Measurements from ENCODE around the gene AKR1B1.
A peak's percentile ranks its signal among the peaks of the same experiment; 100 is the strongest.
"Not testable (repeated sequence)": the region's sequence is repeated elsewhere in the genome, so short reads cannot be mapped to it uniquely, and the experiment has no call there.

Gene AKR1B1

DNA sequence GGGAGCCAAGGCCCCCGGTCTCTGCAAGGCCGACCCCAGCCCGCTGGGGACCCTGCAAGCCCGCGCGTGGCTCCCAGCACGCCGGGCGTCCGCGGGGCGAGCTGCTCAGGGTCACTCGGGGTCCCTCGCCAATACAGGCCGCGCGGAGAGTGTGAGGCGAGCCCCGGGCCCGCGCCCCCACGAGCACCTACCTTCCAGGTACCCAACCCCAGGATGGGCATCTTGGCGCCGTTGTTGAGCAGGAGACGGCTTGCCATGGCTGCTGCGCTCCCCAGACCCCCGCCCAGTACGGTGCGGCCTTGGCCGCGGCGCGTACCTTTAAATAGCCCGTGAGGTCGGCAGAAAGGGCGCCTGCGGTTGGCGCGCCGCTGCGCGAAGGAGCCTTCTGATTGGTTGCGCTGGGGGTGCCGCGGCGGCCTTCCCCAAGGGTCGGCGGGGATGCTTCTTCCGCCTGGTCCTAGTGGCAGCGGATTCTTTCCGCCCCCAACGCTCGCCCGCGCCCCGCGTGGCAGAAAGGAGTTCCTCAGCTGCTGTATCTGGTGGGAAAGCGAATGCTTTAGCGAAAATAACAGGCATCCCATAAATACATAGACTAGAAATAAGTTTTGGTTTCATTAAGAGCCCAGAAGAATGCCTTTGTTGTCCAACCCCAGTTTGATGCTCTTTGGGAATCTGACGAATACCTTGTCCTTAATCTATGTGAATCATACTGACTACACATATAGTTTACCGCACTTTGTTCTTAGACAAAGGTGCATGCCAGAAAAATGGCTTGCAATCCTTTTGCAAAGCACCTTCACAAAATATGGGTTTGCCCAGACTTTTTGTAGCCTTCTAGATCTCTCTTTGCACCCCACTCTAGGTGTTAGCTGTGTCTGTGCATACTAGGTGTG, at the start of gene AKR1B1:
TSS of gene AKR1B1 (minus strand) at position 295 of the 893 bp plus-strand sequence. CDS start at position 257, 38 bp downstream.
- DNase-seq, result peak; percentile 38 to 95 (median 86)

- DNase-seq, result no peak
Observed at GRCh38 chr7:134505856-134506255, 47.0 kb upstream of the AKR1B1 start.

- no peak for DNase-seq
Observed at GRCh38 chr7:134504660-134505164, 45.8 kb upstream of the AKR1B1 start.

GRCh38 chr7:134502463-134503371, 43.8 kb upstream of the AKR1B1 start:
- DNase-seq, result no peak

- no peak for DNase-seq
Observed at GRCh38 chr7:134500982-134501381, 42.1 kb upstream of the AKR1B1 start.

GRCh38 chr7:134500406-134500805, 41.5 kb upstream of the AKR1B1 start:
- no peak for DNase-seq

DNA sequence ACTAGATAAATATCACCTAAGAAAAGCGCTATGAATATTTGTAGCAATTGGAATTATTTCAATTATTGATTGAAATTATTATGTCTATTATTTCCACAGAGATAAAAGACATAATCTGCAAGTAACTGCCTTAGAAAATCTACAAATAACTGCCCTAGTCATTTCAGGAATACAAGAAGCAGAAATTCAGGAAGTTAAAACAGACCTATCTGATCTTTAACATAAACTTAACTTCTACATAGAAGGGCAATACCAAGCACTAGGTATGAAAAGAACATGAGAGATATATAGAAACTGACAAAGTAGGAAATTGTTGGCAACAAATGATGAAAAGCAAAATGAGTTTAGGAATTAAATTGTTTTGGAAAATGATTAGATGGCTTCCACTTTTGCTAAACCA, 36.6 kb upstream of the AKR1B1 start:
- DNase-seq, result no peak

GRCh38 chr7:134493091-134493490, 34.2 kb upstream of the AKR1B1 start:
- no peak for DNase-seq

DNA sequence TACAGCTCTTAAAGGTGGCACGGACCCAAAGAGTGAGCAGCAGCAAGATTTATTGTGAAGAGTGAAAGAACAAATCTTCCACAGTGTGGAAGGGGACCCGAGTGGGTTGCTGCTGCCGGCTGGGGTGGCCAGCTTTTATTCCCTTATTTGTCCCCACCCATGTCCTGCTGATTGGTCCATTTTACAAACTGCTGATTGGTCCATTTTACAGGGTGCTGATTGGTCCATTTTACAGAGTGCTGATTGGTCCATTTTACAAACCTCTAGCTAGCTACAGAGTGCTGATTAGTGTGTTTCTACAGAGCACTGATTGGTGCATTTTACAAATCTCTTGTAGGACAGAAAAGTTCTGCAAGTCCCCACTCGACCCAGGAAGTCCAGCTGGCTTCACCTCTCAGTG, 28.8 kb upstream of the AKR1B1 start:
- DNase-seq, result not testable (repeated sequence)

DNA sequence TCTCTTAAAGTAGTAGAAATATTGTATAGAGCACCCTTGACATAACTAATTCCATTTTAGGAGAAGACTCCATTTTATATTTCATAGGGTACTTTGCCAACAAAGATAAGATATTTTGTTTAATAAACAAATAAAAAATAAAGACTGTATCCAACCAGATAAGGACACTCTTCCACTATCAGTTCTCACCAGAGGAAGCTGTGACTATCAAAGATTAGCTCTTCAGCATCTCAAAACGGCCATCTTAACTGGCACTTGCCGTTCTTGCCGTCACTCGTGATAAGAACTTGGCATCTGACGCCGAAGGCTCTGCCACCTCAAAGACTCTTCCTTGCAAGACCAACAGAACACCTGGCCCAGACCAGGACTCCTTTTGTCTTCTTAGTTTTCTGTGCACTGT, 26.3 kb upstream of the AKR1B1 start:
- no peak for DNase-seq

DNA sequence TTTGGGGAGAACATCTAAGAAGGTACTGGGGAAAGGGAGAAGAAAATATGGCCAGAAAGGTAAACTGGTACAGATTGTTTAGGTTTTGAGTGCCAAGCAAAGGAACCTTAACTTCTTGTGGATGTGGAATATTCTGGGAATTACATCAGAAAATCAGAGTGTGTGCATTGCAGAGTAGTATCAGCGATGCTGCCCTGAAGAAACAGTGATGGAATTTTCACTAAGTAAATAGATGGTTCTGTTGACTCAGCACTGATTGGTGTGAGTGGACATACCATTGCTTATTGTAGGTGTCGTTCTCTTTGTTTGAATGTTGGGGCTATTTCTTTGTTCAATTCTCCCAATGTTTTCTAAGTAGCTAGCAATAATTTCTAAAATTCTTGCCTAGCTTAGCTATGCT, 24.4 kb upstream of the AKR1B1 start:
- DNase-seq, result no peak

- DNase-seq, result no peak
Observed at GRCh38 chr7:134482858-134483257, 24.0 kb upstream of the AKR1B1 start.

- DNase-seq, result no peak
Observed at GRCh38 chr7:134481167-134481566, 22.3 kb upstream of the AKR1B1 start.

- no peak for DNase-seq
Observed at GRCh38 chr7:134480730-134481129, 21.8 kb upstream of the AKR1B1 start.

DNA sequence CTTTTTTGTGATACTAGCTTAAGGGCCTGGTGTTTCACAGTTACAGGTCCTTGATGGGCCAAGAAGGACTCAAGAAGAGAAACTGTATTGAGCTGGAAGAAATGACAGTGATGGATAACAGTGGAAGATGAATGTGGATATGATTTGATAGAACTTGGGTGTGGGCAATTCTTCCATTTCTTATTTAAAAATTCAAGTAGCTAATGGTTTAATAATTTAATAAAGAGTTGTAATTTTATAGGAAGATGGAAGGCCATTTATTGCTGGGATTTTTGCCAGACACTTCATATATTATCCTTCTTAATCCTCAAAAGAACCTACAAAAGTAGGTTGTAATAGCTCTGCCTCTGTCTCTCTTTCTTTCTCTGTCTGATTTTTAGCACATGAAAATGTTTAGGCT, 21.3 kb upstream of the AKR1B1 start:
- no peak for DNase-seq

DNA sequence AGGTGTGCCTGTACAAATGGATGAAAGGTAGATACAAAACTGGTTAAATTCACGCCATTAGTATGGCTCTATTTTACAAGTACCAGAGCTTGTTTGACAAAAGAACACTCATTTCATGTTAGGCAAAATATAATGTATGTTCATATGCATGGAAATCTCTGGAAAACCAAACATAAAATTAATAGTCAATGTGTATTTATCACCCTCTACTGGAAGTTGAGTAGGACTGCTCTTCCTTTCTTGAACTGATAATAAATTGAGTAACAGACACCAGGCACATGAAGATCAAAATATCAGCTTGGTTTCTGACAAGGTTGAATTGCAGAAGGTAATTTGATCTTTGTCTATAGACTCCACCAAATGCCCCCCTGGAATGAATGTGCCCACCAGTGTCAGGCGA, 19.8 kb upstream of the AKR1B1 start:
- DNase-seq, result no peak

- no peak for DNase-seq
Observed at GRCh38 chr7:134477954-134478353, 19.1 kb upstream of the AKR1B1 start.

GRCh38 chr7:134476044-134476443, 17.1 kb upstream of the AKR1B1 start:
- DNase-seq, result no peak

GRCh38 chr7:134474828-134475227, 15.9 kb upstream of the AKR1B1 start:
- DNase-seq, result no peak

- DNase-seq, result no peak
Observed at GRCh38 chr7:134473861-134474291, 15.0 kb upstream of the AKR1B1 start.

- no peak for DNase-seq
Observed at GRCh38 chr7:134472572-134473244, 13.8 kb upstream of the AKR1B1 start.

Measured in nucleus accumbens (tissue), 56 donors.